Activated T-cell treated with anti-CD3 and anti-CD28 coated beads, Interleukin-2, amount 50 U/mL, for 24 hours (primary cell): ENCODE data around the gene SETD6.

Experiments
- DNase-seq: peaks from one replicate; pipeline ENCODE4 v3.0.0-alpha.2; 2020
- H3K27ac Mint-ChIP-seq: 2 replicates; pipeline ENCODE4 v1.8.0; 2020; ENCODE audit warnings: mild to moderate bottlenecking, mixed read lengths
- H3K27me3 Mint-ChIP-seq: 2 replicates; pipeline ENCODE4 v1.8.0; 2020; ENCODE audit warnings: mixed read lengths
- H3K36me3 Mint-ChIP-seq: 2 replicates; pipeline ENCODE4 v1.8.0; 2020; ENCODE audit warnings: low read depth, mixed read lengths
- H3K4me1 Mint-ChIP-seq: 2 replicates; pipeline ENCODE4 v1.8.0; 2020; ENCODE audit warnings: low read depth, mixed read lengths
- H3K4me3 Mint-ChIP-seq: 2 replicates; pipeline ENCODE4 v1.8.0; 2020; ENCODE audit warnings: mild to moderate bottlenecking, moderate library complexity, mixed read lengths
- H3K9me3 Mint-ChIP-seq: 2 replicates; pipeline ENCODE4 v1.8.0; 2020; ENCODE audit warnings: mixed read lengths

SETD6 gene

GRCh38 chr16:58515125-58515870 is at the start of gene SETD6:
TSS of gene SETD6 (plus strand) at chr16:58515517. CDS start at chr16:58515538, 21 bp downstream.
- peak within 1 kb of the TSS; percentile 93 for H3K27ac Mint-ChIP-seq
- H3K27me3 Mint-ChIP-seq, result no peaks in the 10 kb centered on the region
- peaks cover 49% of the 10 kb centered on the region for H3K4me1 Mint-ChIP-seq
- H3K9me3 Mint-ChIP-seq, result no peaks in the 10 kb centered on the region
- peak; percentile 89 for DNase-seq
- peak within 1 kb of the TSS; percentile 93 for H3K4me3 Mint-ChIP-seq
- peaks cover 70% of the 10 kb centered on the region for H3K36me3 Mint-ChIP-seq

GRCh38 chr16:58465817-58466216 is 49.5 kb upstream of the SETD6 start:
- Mint-ChIP-seq H3K36me3 (no peaks in the 10 kb centered on the region), H3K4me1 (peaks cover 5% of the 10 kb centered on the region), H3K27ac (no peak overlapping the region), H3K4me3 (no peak overlapping the region), H3K27me3 (peaks cover 77% of the 10 kb centered on the region), H3K9me3 (no peaks in the 10 kb centered on the region)
- DNase-seq, result no peak

- Mint-ChIP-seq H3K36me3 (no peaks in the 10 kb centered on the region), H3K9me3 (no peaks in the 10 kb centered on the region), H3K27me3 (peaks cover 73% of the 10 kb centered on the region), H3K27ac (no peak overlapping the region), H3K4me1 (peaks cover 5% of the 10 kb centered on the region), H3K4me3 (no peak overlapping the region)
- no peak for DNase-seq
Measured at GRCh38 chr16:58466396-58466795, 48.9 kb upstream of the SETD6 start.

GRCh38 chr16:58467905-58468304 is 47.4 kb upstream of the SETD6 start:
- peaks cover 5% of the 10 kb centered on the region for H3K4me1 Mint-ChIP-seq
- no peaks in the 10 kb centered on the region for H3K9me3 Mint-ChIP-seq
- DNase-seq, result no peak
- H3K27ac Mint-ChIP-seq, result no peak overlapping the region
- H3K4me3 Mint-ChIP-seq, result no peak overlapping the region
- H3K27me3 Mint-ChIP-seq, result peaks cover 60% of the 10 kb centered on the region
- H3K36me3 Mint-ChIP-seq, result no peaks in the 10 kb centered on the region

- peaks cover 44% of the 10 kb centered on the region for H3K27me3 Mint-ChIP-seq
- no peaks in the 10 kb centered on the region for H3K9me3 Mint-ChIP-seq
- H3K36me3 Mint-ChIP-seq, result no peaks in the 10 kb centered on the region
- H3K4me3 Mint-ChIP-seq, result no peak overlapping the region
- H3K4me1 Mint-ChIP-seq, result no peaks in the 10 kb centered on the region
- no peak overlapping the region for H3K27ac Mint-ChIP-seq
- DNase-seq, result no peak
Measured at GRCh38 chr16:58471209-58471975, 43.9 kb upstream of the SETD6 start.

- H3K4me3 Mint-ChIP-seq, result no peak overlapping the region
- no peak for DNase-seq
- no peaks in the 10 kb centered on the region for H3K4me1 Mint-ChIP-seq
- no peaks in the 10 kb centered on the region for H3K9me3 Mint-ChIP-seq
- peaks cover 35% of the 10 kb centered on the region for H3K27me3 Mint-ChIP-seq
- no peaks in the 10 kb centered on the region for H3K36me3 Mint-ChIP-seq
- H3K27ac Mint-ChIP-seq, result no peak overlapping the region
Measured at GRCh38 chr16:58472266-58472665, 43.1 kb upstream of the SETD6 start.

GRCh38 chr16:58472827-58473226 is 42.5 kb upstream of the SETD6 start:
- H3K4me3 Mint-ChIP-seq, result no peak overlapping the region
- H3K27me3 Mint-ChIP-seq, result peaks cover 30% of the 10 kb centered on the region
- H3K27ac Mint-ChIP-seq, result no peak overlapping the region

GRCh38 chr16:58474296-58474695 is 41.0 kb upstream of the SETD6 start:
- no peak for DNase-seq
- no peak overlapping the region for H3K4me3 Mint-ChIP-seq
- H3K27me3 Mint-ChIP-seq, result peaks cover 15% of the 10 kb centered on the region
- H3K27ac Mint-ChIP-seq, result no peak overlapping the region
- no peaks in the 10 kb centered on the region for H3K9me3 Mint-ChIP-seq
- H3K4me1 Mint-ChIP-seq, result no peaks in the 10 kb centered on the region
- H3K36me3 Mint-ChIP-seq, result no peaks in the 10 kb centered on the region

More at GRCh38 chr16:58472827-58473226, 42.5 kb upstream of the SETD6 start:
- Mint-ChIP-seq H3K9me3 (no peaks in the 10 kb centered on the region), H3K4me1 (no peaks in the 10 kb centered on the region), H3K36me3 (no peaks in the 10 kb centered on the region)
- no peak for DNase-seq

- no peaks in the 10 kb centered on the region for H3K36me3 Mint-ChIP-seq
- H3K4me1 Mint-ChIP-seq, result no peaks in the 10 kb centered on the region
- DNase-seq, result no peak
- H3K27ac Mint-ChIP-seq, result no peak overlapping the region
- H3K4me3 Mint-ChIP-seq, result no peak overlapping the region
- H3K9me3 Mint-ChIP-seq, result no peaks in the 10 kb centered on the region
- peaks cover 12% of the 10 kb centered on the region for H3K27me3 Mint-ChIP-seq
Measured at GRCh38 chr16:58475091-58475619, 40.2 kb upstream of the SETD6 start.

GRCh38 chr16:58476791-58477190 is 38.5 kb upstream of the SETD6 start:
- Mint-ChIP-seq H3K27ac (no peak overlapping the region), H3K9me3 (no peaks in the 10 kb centered on the region), H3K27me3 (peaks cover 8% of the 10 kb centered on the region), H3K36me3 (no peaks in the 10 kb centered on the region), H3K4me1 (no peaks in the 10 kb centered on the region), H3K4me3 (no peak overlapping the region)
- DNase-seq, result no peak

- Mint-ChIP-seq H3K27me3 (peaks cover 8% of the 10 kb centered on the region), H3K4me3 (no peak overlapping the region), H3K36me3 (no peaks in the 10 kb centered on the region), H3K9me3 (no peaks in the 10 kb centered on the region), H3K27ac (no peak overlapping the region), H3K4me1 (no peaks in the 10 kb centered on the region)
- no peak for DNase-seq
Measured at GRCh38 chr16:58478427-58478826, 36.9 kb upstream of the SETD6 start.

GRCh38 chr16:58481226-58481869 is 34.0 kb upstream of the SETD6 start:
- Mint-ChIP-seq H3K4me3 (no peak overlapping the region), H3K27me3 (peaks cover 4% of the 10 kb centered on the region), H3K9me3 (no peaks in the 10 kb centered on the region), H3K36me3 (no peaks in the 10 kb centered on the region), H3K27ac (no peak overlapping the region), H3K4me1 (no peaks in the 10 kb centered on the region)
- no peak for DNase-seq

- peaks cover 5% of the 10 kb centered on the region for H3K27me3 Mint-ChIP-seq
- H3K27ac Mint-ChIP-seq, result no peak overlapping the region
- H3K4me1 Mint-ChIP-seq, result no peaks in the 10 kb centered on the region
- no peak overlapping the region for H3K4me3 Mint-ChIP-seq
- H3K36me3 Mint-ChIP-seq, result no peaks in the 10 kb centered on the region
- no peaks in the 10 kb centered on the region for H3K9me3 Mint-ChIP-seq
- no peak for DNase-seq
Measured at GRCh38 chr16:58481931-58482330, 33.4 kb upstream of the SETD6 start.

- Mint-ChIP-seq H3K36me3 (no peaks in the 10 kb centered on the region), H3K27ac (no peak overlapping the region)
- no peak for DNase-seq
Measured at GRCh38 chr16:58485184-58485887, 30.0 kb upstream of the SETD6 start.

More at GRCh38 chr16:58485184-58485887, 30.0 kb upstream of the SETD6 start:
- H3K4me3 Mint-ChIP-seq, result no peak overlapping the region
- no peaks in the 10 kb centered on the region for H3K4me1 Mint-ChIP-seq
- H3K27me3 Mint-ChIP-seq, result peaks cover 12% of the 10 kb centered on the region
- H3K9me3 Mint-ChIP-seq, result no peaks in the 10 kb centered on the region
